ENCODE data around the gene TUBE1. TPM values are rescaled to one million over a fixed set of nuclear protein-coding genes. Genes with fewer than 3 reads are reported as not detected.

TUBE1 gene
- total and polyA plus RNA-seq, 4 donors, result 10.1 to 59.2 (median 15.1) TPM

- DNase-seq (no peak), ATAC-seq (ENCODE audit: insufficient read depth, low FRiP score) (no peak)
- no peak for TF ChIP-seq CTCF (IDR thresholded peaks at IDR 0.05; ENCODE audit: control extremely low read depth, extremely low read depth)
- peaks cover 0 to 7% (median 0%) of the 10 kb centered on the region in 5 donors for H3K4me1 ChIP-seq (ENCODE audit: control insufficient read depth in 5 of 5, insufficient read depth in 5 of 5, low read length in 5 of 5)
- 70 to 77% methylated on average over 6 of the region's 6 CpGs for WGBS, 2 donors
- H3K36me3 ChIP-seq (ENCODE audit: control insufficient read depth in 4 of 4, insufficient read depth in 4 of 4, low read length in 4 of 4), result no peaks in the 10 kb centered on the region
- no peak overlapping the region for H3K9ac ChIP-seq (ENCODE audit: insufficient read depth in 1 of 2, low read length in 2 of 2)
- H3K27ac ChIP-seq (ENCODE audit: low read depth in 1 of 2, low read length in 1 of 2), result no peak overlapping the region
- H3K9me3 ChIP-seq (ENCODE audit: control insufficient read depth in 4 of 4, insufficient read depth in 3 of 4, low read length in 3 of 4), result no peaks in the 10 kb centered on the region
- no peaks in the 10 kb centered on the region for H3K27me3 ChIP-seq (ENCODE audit: control insufficient read depth in 3 of 3, insufficient read depth in 3 of 3, low read length in 2 of 3)
- H3K4me3 ChIP-seq, result no peak overlapping the region
These were observed 53.3 kb downstream of the TUBE1 start for GRCh38 chr6:112033791-112034615.

GRCh38 chr6:112032728-112033127 is 54.6 kb downstream of the TUBE1 start:
- H3K9me3 ChIP-seq (ENCODE audit: control insufficient read depth in 4 of 4, insufficient read depth in 3 of 4, low read length in 3 of 4), result no peaks in the 10 kb centered on the region
- no peak overlapping the region for H3K9ac ChIP-seq (ENCODE audit: insufficient read depth in 1 of 2, low read length in 2 of 2)
- H3K4me3 ChIP-seq, result no peak overlapping the region
- no peak overlapping the region for H3K27ac ChIP-seq (ENCODE audit: low read depth in 1 of 2, low read length in 1 of 2)
- no peak for TF ChIP-seq CTCF (IDR thresholded peaks at IDR 0.05; ENCODE audit: control extremely low read depth, extremely low read depth)
- no peaks in the 10 kb centered on the region for H3K27me3 ChIP-seq (ENCODE audit: control insufficient read depth in 3 of 3, insufficient read depth in 3 of 3, low read length in 2 of 3)
- peaks cover 0 to 3% (median 0%) of the 10 kb centered on the region in 5 donors for H3K4me1 ChIP-seq (ENCODE audit: control insufficient read depth in 5 of 5, insufficient read depth in 5 of 5, low read length in 5 of 5)
- H3K36me3 ChIP-seq (ENCODE audit: control insufficient read depth in 4 of 4, insufficient read depth in 4 of 4, low read length in 4 of 4), result no peaks in the 10 kb centered on the region
- DNase-seq (no peak), ATAC-seq (ENCODE audit: insufficient read depth, low FRiP score) (no peak)
- 89 to 92% methylated on average over 6 of the region's 6 CpGs for WGBS, 2 donors

- no peaks in the 10 kb centered on the region for H3K27me3 ChIP-seq (ENCODE audit: control insufficient read depth in 3 of 3, insufficient read depth in 3 of 3, low read length in 2 of 3)
These were observed 55.3 kb downstream of the TUBE1 start for GRCh38 chr6:112031960-112032359.

More at GRCh38 chr6:112031960-112032359, 55.3 kb downstream of the TUBE1 start:
- H3K9me3 ChIP-seq (ENCODE audit: control insufficient read depth in 4 of 4, insufficient read depth in 3 of 4, low read length in 3 of 4), result no peaks in the 10 kb centered on the region
- no peak overlapping the region for H3K4me3 ChIP-seq
- H3K27ac ChIP-seq (ENCODE audit: low read depth in 1 of 2, low read length in 1 of 2), result no peak overlapping the region
- WGBS, 2 donors, result 93 to 95% methylated on average over 6 of the region's 6 CpGs
- H3K9ac ChIP-seq (ENCODE audit: insufficient read depth in 1 of 2, low read length in 2 of 2), result no peak overlapping the region
- H3K36me3 ChIP-seq (ENCODE audit: control insufficient read depth in 4 of 4, insufficient read depth in 4 of 4, low read length in 4 of 4), result no peaks in the 10 kb centered on the region
- peaks cover 0 to 3% (median 0%) of the 10 kb centered on the region in 5 donors for H3K4me1 ChIP-seq (ENCODE audit: control insufficient read depth in 5 of 5, insufficient read depth in 5 of 5, low read length in 5 of 5)
- no peak for TF ChIP-seq CTCF (IDR thresholded peaks at IDR 0.05; ENCODE audit: control extremely low read depth, extremely low read depth)
- no peak for ATAC-seq (ENCODE audit: insufficient read depth, low FRiP score)
- DNase-seq, result no peak
